Measurements from ENCODE around the gene ALG13. TPM values are rescaled to one million over a fixed set of nuclear protein-coding genes. Genes with fewer than 3 reads are reported as not detected.
"Not testable (repeated sequence)": the region's sequence is repeated elsewhere in the genome, so short reads cannot be mapped to it uniquely, and the experiment has no call there.

ALG13 gene
- total RNA-seq, 2 experiments from 2014 or later: 51.5 to 58.6 TPM

DNA sequence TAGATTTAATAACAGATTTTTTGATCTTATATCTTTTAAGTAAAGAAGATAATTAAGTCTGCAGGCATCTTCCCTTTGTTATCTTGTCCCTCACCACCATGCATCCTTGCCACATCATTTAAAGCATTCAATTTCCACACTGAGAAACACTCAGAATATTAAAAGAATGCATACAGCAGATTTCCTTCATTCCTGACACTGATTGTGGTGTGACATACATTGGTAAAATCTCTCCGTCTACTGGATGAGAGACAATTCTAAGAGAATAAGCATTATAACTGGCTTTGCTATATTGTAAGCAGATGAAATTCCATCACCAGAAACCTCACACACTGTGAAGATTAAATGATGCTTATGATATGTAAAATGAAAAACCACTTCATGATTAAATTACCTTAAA is 97.6 kb downstream of the ALG13 start:
- Mint-ChIP-seq H3K27ac (no peak overlapping the region), H3K27me3 (no peaks in the 10 kb centered on the region), H3K4me1 (no peaks in the 10 kb centered on the region), H3K4me3 (no peak overlapping the region), H3K9me3 (ENCODE audit: low read depth) (peaks cover 2% of the 10 kb centered on the region), H3K36me3 (ENCODE audit: low read depth) (no peaks in the 10 kb centered on the region)
- DNase-seq (no peak), ATAC-seq (no peak)
- ChIA-PET POLR2A (no interaction called here), CTCF (no interaction called here)
- intact Hi-C loops (cut with DNase I, micrococcal nuclease): no loop called here

DNA sequence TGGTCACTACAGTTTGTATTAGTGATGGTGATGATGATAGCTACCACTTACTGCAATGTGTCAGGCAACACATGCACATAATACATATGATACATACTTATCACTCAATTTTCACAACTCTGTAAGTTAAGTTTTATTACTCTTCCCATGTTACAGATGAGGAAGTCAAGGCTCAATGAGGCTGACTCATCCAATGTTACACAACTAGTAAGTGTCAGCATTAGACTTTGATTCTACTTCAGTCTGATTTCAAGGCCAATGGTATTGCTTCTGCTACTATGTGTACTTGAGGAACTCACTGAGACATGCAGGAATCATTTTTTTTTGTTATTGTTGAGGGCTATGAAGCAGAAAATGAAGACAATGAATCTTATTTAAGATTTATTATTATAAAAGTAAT is 98.6 kb downstream of the ALG13 start:
- no peaks in the 10 kb centered on the region for H3K27me3 Mint-ChIP-seq
- no peaks in the 10 kb centered on the region for H3K4me1 Mint-ChIP-seq
- peaks cover 2% of the 10 kb centered on the region for H3K9me3 Mint-ChIP-seq (ENCODE audit: low read depth)
- ChIA-PET POLR2A (no interaction called here), CTCF (no interaction called here)
- intact Hi-C loops (cut with DNase I, micrococcal nuclease): no loop called here
- no peak for ATAC-seq
- H3K27ac Mint-ChIP-seq: no peak overlapping the region
- no peak overlapping the region for H3K4me3 Mint-ChIP-seq
- DNase-seq: no peak
- H3K36me3 Mint-ChIP-seq (ENCODE audit: low read depth): no peaks in the 10 kb centered on the region

DNA sequence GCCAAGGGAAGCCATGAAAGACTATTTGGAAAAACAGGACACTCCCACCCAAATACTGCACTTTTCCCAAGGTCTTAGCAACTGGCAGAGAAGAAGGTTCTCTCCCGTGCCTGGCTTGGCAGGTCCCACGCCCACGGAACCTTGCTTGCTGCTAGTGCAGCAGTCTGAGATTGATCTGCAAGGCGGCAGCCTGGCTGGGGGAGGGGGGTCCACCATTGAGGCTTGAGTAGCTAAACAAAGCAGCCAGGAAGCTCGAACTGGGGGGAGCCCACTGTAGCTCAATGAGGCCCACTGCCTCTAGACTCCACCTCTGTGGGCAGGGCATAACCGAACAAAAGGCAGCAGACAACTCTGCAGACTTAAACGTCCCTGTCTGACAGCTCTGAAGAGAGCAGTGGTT is 103.7 kb downstream of the ALG13 start:
- intact Hi-C loops (cut with DNase I, micrococcal nuclease): no loop called here
- Mint-ChIP-seq H3K4me3 (no peak overlapping the region), H3K27me3 (no peaks in the 10 kb centered on the region), H3K9me3 (ENCODE audit: low read depth) (peaks cover 10% of the 10 kb centered on the region), H3K27ac (no peak overlapping the region), H3K36me3 (ENCODE audit: low read depth) (no peaks in the 10 kb centered on the region), H3K4me1 (no peaks in the 10 kb centered on the region)
- ChIA-PET CTCF (no interaction called here), POLR2A (no interaction called here)
- DNase-seq: no peak
- no peak for ATAC-seq

DNA sequence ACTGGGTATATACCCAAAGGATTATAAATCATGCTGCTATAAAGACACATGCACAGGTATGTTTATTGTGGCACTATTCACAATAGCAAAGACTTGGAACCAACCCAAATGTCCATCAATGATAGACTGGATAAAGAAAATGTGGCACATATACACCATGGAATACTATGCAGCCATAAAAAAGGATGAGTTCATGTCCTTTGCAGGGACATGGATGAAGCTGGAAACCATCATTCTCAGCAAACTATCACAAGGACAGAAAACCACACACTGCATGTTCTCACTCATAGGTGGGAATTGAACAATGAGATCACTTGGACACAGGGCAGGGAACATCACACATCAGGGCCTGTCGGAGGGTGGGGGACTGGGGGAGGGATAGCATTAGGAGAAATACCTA is 109.1 kb downstream of the ALG13 start:
- CTCF ChIA-PET; H3K27me3 Mint-ChIP-seq; H3K36me3 Mint-ChIP-seq (ENCODE audit: low read depth); H3K9me3 Mint-ChIP-seq (ENCODE audit: low read depth); H3K4me3 Mint-ChIP-seq; H3K4me1 Mint-ChIP-seq; H3K27ac Mint-ChIP-seq; ATAC-seq; DNase-seq; POLR2A ChIA-PET; intact Hi-C loops (cut with DNase I, micrococcal nuclease): not testable (repeated sequence)

Other genes with a start within 250 kb of the ALG13 start
- not detected for gene SERTM2, start 169.5 kb upstream of the ALG13 start, total RNA-seq
- not detected for gene TRPC5OS, start 195.0 kb downstream of the ALG13 start, total RNA-seq

All from activated CD4-positive, alpha-beta T cell treated with anti-CD3 and anti-CD28 coated beads for 36 hours (primary cell).